K562 (cell line): ENCODE measurements around the gene DCST1. TPM values are rescaled to one million over a fixed set of nuclear protein-coding genes. Genes with fewer than 3 reads are reported as not detected.

Experiments
- NFIC ChIP-seq: fragments of 450-650 bp; IDR thresholded peaks from 2 replicates; pipeline ENCODE4 v1.6.1; 2017; ENCODE audit warnings: mild to moderate bottlenecking, inconsistent platforms
- NRF1 ChIP-seq, 2 experiments: fragments of 450-650 bp; IDR thresholded peaks in 1 of 2; conservative IDR thresholded peaks in 1 of 2; 2 replicates each; pipeline ENCODE4 v1.6.1; 2014; ENCODE audit warnings: mild to moderate bottlenecking in 2 of 2
- PHB ChIP-seq: fragments of 250-450 bp; sonication (Bioruptor Pico); IDR thresholded peaks from 2 replicates; pipeline ENCODE4 v1.5.0; 2021
- PHF8 ChIP-seq: fragments of 200-600 bp; sonication (generic); IDR thresholded peaks from 2 replicates; pipeline ENCODE4 v1.6.1; 2012; ENCODE audit warnings: mixed run types, mild to moderate bottlenecking, inconsistent platforms, low read length, moderate library complexity, borderline replicate concordance
- SMARCA5 ChIP-seq: fragments of 450-650 bp; IDR thresholded peaks from 2 replicates; pipeline ENCODE4 v1.6.1; 2016
- SRSF1 ChIP-seq: fragments of 200-400 bp; formaldehyde crosslinking; IDR thresholded peaks from 2 replicates; pipeline ENCODE4 v1.6.1; 2017; ENCODE audit warnings: mild to moderate bottlenecking, low read depth, low read length, moderate library complexity
- ZC3H11A ChIP-seq: IDR thresholded peaks from 2 replicates; pipeline ENCODE4 v1.6.1; 2012; ENCODE audit warnings: low read depth, low read length, improper control_type of control experiment
- ZC3H8 ChIP-seq: fragments of 450-650 bp; IDR thresholded peaks from 2 replicates; pipeline ENCODE4 v1.6.1; 2017
- ZNF311 ChIP-seq: fragments of 250-450 bp; sonication (Bioruptor Pico); IDR thresholded peaks from 2 replicates; pipeline ENCODE4 v1.4.0; 2020; ENCODE audit warnings: mild to moderate bottlenecking, moderate library complexity
- ZNF717 ChIP-seq: fragments of 250-450 bp; sonication (Bioruptor Pico); IDR thresholded peaks from 2 replicates; pipeline ENCODE4 v1.5.0; 2021
- polyA plus RNA-seq, 8 experiments: library from polyadenylated mRNA; depleted of rRNA in 4 of 8; stranded (reverse) in 5 of 8; unstranded in 3 of 8; fragments of >200 nt; fragmentation: Nextera tagmentation in 2 of 8; fragmentation: Illumina TruSeq in 1 of 8; extraction: Ambion mirVana in 2 of 8; extraction: Trizol in 1 of 8; gene quantifications; 2 replicates each; pipeline versions ENCODE4 v1.2.1 to v1.2.3, GENCODE V29; 2011 to 2014; ENCODE audit warnings: inconsistent platforms in 1 of 8, missing spikeins in 1 of 8
- total RNA-seq, 7 experiments: library from RNA; depleted of rRNA in 6 of 7; stranded (reverse); fragments of >200 nt in 6 of 7; fragmentation: Illumina TruSeq in 2 of 7; extraction: Trizol in 2 of 7; gene quantifications; 2 replicates each; pipeline versions ENCODE4 v1.2.1 to v1.2.3, GENCODE V29; 2011 to 2021; ENCODE audit warnings: low replicate concordance in 1 of 7
- TF ChIP-seq, protein P1 (sequence below): sonication (generic); formaldehyde crosslinking; IDR thresholded peaks from 2 replicates; pipeline ENCODE4 v1.8.0; 2023; ENCODE audit warnings: missing genetic modification reagents, mild to moderate bottlenecking, borderline replicate concordance
- TF ChIP-seq, protein P2 (sequence below): sonication (generic); IDR thresholded peaks from 2 replicates; pipeline ENCODE4 v1.6.1; 2016
- TF ChIP-seq, protein P3 (sequence below): fragments of 450-650 bp; formaldehyde crosslinking; IDR thresholded peaks from 2 replicates; pipeline ENCODE4 v1.4.0; 2020; ENCODE audit warnings: mild to moderate bottlenecking
- TF ChIP-seq, protein P4 (sequence below): fragments of 250-450 bp; sonication (Bioruptor Pico); IDR thresholded peaks from 2 replicates; pipeline ENCODE4 v1.6.1; 2021; ENCODE audit warnings: mild to moderate bottlenecking
- TF ChIP-seq, protein P5 (sequence below): fragments of 450-650 bp; IDR thresholded peaks from 2 replicates; pipeline ENCODE4 v1.6.1; 2016; ENCODE audit warnings: missing biosample characterization, missing genetic modification characterization
- TF ChIP-seq, protein P6 (sequence below): fragments of 450-650 bp; formaldehyde crosslinking; IDR thresholded peaks from 2 replicates; pipeline ENCODE4 v1.4.0; 2022; ENCODE audit warnings: missing genetic modification characterization

Gene DCST1
- total and polyA plus RNA-seq, 9 of the 15 experiments (the other 6 are each of a cell fraction or from before 2014, with no cell fraction given), result not detected

DNA sequence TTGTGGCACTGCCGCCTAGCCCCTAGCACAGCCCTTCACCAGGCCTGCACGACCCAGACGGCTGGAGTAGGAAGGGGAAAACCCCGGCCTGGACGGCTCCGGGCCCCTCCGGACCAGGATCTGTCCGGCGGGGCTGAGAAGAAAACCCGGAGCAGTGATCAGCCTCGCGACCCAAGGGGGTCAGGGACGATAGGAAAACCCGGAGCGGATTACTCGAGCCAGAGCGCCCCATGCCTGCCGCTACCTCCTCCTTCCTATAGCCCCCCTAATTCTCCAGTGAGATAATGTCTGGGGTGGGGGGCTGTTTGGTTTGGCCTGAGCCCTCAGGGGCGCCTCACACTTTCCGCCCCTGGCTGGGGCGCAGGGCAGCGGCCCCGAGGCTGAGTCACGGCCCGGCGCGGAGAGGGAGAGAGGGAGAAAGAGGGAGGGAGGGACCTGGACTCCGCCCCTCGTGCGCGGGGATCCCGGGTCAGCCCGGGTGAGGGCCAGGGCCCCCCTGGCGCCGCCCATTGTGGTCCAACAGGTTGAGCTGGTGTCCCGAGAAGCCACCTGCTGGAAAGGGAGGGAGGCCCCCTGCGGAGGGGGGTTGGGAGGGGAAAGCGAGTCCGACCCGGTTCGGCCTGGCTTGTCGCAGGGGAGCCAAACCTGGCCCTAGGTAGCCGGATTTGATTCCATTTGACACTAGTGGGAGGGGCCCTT lies 32.7 kb upstream of the DCST1 start (continued):
- TF ChIP-seq, protein P1, sequence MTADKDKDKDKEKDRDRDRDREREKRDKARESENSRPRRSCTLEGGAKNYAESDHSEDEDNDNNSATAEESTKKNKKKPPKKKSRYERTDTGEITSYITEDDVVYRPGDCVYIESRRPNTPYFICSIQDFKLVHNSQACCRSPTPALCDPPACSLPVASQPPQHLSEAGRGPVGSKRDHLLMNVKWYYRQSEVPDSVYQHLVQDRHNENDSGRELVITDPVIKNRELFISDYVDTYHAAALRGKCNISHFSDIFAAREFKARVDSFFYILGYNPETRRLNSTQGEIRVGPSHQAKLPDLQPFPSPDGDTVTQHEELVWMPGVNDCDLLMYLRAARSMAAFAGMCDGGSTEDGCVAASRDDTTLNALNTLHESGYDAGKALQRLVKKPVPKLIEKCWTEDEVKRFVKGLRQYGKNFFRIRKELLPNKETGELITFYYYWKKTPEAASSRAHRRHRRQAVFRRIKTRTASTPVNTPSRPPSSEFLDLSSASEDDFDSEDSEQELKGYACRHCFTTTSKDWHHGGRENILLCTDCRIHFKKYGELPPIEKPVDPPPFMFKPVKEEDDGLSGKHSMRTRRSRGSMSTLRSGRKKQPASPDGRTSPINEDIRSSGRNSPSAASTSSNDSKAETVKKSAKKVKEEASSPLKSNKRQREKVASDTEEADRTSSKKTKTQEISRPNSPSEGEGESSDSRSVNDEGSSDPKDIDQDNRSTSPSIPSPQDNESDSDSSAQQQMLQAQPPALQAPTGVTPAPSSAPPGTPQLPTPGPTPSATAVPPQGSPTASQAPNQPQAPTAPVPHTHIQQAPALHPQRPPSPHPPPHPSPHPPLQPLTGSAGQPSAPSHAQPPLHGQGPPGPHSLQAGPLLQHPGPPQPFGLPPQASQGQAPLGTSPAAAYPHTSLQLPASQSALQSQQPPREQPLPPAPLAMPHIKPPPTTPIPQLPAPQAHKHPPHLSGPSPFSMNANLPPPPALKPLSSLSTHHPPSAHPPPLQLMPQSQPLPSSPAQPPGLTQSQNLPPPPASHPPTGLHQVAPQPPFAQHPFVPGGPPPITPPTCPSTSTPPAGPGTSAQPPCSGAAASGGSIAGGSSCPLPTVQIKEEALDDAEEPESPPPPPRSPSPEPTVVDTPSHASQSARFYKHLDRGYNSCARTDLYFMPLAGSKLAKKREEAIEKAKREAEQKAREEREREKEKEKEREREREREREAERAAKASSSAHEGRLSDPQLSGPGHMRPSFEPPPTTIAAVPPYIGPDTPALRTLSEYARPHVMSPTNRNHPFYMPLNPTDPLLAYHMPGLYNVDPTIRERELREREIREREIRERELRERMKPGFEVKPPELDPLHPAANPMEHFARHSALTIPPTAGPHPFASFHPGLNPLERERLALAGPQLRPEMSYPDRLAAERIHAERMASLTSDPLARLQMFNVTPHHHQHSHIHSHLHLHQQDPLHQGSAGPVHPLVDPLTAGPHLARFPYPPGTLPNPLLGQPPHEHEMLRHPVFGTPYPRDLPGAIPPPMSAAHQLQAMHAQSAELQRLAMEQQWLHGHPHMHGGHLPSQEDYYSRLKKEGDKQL (CRISPR knock-in tag), result no peak
- TF ChIP-seq ZC3H8 (no peak), ZNF717 (no peak), PHF8 (peak; percentile 66; the same call in 1 of the 2 replicates), ZNF311 (CRISPR knock-in tag) (peak; percentile 58; the same call in 1 of the 2 replicates), SMARCA5 (no peak), NRF1 (conservative IDR thresholded peaks at IDR 0.05 in 1 of 2, IDR thresholded peaks at IDR 0.05 in 1 of 2) (peak; percentile 85 to 88), SRSF1 (no peak), ZC3H11A (no peak), NFIC (peak; percentile 60; the same call in 1 of the 2 replicates), PHB (CRISPR knock-in tag) (no peak)
- TF ChIP-seq, protein P2, sequence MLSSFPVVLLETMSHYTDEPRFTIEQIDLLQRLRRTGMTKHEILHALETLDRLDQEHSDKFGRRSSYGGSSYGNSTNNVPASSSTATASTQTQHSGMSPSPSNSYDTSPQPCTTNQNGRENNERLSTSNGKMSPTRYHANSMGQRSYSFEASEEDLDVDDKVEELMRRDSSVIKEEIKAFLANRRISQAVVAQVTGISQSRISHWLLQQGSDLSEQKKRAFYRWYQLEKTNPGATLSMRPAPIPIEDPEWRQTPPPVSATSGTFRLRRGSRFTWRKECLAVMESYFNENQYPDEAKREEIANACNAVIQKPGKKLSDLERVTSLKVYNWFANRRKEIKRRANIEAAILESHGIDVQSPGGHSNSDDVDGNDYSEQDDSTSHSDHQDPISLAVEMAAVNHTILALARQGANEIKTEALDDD, result no peak
- TF ChIP-seq, protein P3, sequence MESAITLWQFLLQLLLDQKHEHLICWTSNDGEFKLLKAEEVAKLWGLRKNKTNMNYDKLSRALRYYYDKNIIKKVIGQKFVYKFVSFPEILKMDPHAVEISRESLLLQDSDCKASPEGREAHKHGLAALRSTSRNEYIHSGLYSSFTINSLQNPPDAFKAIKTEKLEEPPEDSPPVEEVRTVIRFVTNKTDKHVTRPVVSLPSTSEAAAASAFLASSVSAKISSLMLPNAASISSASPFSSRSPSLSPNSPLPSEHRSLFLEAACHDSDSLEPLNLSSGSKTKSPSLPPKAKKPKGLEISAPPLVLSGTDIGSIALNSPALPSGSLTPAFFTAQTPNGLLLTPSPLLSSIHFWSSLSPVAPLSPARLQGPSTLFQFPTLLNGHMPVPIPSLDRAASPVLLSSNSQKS, result no peak
- TF ChIP-seq, protein P4, sequence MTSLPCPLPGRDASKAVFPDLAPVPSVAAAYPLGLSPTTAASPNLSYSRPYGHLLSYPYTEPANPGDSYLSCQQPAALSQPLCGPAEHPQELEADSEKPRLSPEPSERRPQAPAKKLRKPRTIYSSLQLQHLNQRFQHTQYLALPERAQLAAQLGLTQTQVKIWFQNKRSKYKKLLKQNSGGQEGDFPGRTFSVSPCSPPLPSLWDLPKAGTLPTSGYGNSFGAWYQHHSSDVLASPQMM (CRISPR knock-in tag), result no peak
- TF ChIP-seq, protein P5, sequence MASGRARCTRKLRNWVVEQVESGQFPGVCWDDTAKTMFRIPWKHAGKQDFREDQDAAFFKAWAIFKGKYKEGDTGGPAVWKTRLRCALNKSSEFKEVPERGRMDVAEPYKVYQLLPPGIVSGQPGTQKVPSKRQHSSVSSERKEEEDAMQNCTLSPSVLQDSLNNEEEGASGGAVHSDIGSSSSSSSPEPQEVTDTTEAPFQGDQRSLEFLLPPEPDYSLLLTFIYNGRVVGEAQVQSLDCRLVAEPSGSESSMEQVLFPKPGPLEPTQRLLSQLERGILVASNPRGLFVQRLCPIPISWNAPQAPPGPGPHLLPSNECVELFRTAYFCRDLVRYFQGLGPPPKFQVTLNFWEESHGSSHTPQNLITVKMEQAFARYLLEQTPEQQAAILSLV (tag), result peak; percentile 27; the same call in 1 of the 2 replicates
- TF ChIP-seq, protein P6, sequence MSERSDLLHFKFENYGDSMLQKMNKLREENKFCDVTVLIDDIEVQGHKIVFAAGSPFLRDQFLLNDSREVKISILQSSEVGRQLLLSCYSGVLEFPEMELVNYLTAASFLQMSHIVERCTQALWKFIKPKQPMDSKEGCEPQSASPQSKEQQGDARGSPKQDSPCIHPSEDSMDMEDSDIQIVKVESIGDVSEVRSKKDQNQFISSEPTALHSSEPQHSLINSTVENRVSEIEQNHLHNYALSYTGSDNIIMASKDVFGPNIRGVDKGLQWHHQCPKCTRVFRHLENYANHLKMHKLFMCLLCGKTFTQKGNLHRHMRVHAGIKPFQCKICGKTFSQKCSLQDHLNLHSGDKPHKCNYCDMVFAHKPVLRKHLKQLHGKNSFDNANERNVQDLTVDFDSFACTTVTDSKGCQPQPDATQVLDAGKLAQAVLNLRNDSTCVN (CRISPR knock-in tag), result no peak
